WTC11 (cell line): Measurements from ENCODE around the gene TMUB1. TPM values are rescaled to one million over a fixed set of nuclear protein-coding genes. Genes with fewer than 3 reads are reported as not detected.
"Not testable (repeated sequence)": the region's sequence is repeated elsewhere in the genome, so short reads cannot be mapped to it uniquely, and the experiment has no call there.

ENCODE experiments used
- ATAC-seq: fragments of 200-7000 bp; cut with Tn5 transposase; 2 replicates; pipeline ENCODE4 v1.10.0; 2021; ENCODE audit warnings: mild to moderate bottlenecking, moderate library complexity
- CTCF ChIA-PET: fragments of 300-600 bp; sonication (Branson Sonifier 250); formaldehyde crosslinking; loops from one replicate; lab custom pipeline; 2021; ENCODE audit warnings: antibody characterized with exemption; lab: Charles Lee
- POLR2A ChIA-PET: fragments of 350-600 bp; sonication (Branson Sonifier 250); formaldehyde crosslinking; loops from one replicate; lab custom pipeline; 2021; ENCODE audit warnings: antibody characterized with exemption; lab: Charles Lee
- DNase-seq: peaks from one replicate; pipeline ENCODE4 v3.0.0; 2021; ENCODE audit warnings: low spot score
- H3K27ac Mint-ChIP-seq: 2 replicates; pipeline ENCODE4 v1.8.0; 2021; ENCODE audit warnings: mixed read lengths
- H3K27me3 Mint-ChIP-seq: 2 replicates; pipeline ENCODE4 v1.8.0; 2021; ENCODE audit warnings: low read depth, mild to moderate bottlenecking, moderate library complexity, mixed read lengths
- H3K36me3 Mint-ChIP-seq: 2 replicates; pipeline ENCODE4 v1.8.0; 2021; ENCODE audit warnings: mixed read lengths
- H3K4me1 Mint-ChIP-seq: 2 replicates; pipeline ENCODE4 v1.8.0; 2022; ENCODE audit warnings: mixed read lengths
- H3K4me3 Mint-ChIP-seq: 2 replicates; pipeline ENCODE4 v1.8.0; 2021; ENCODE audit warnings: mild to moderate bottlenecking, moderate library complexity, mixed read lengths
- H3K9me3 Mint-ChIP-seq: 2 replicates; pipeline ENCODE4 v1.8.0; 2021; ENCODE audit warnings: mixed read lengths
- ATF1 ChIP-seq: sonication (generic); formaldehyde crosslinking; IDR thresholded peaks from 2 replicates; pipeline ENCODE4 v1.8.1; 2023; ENCODE audit warnings: mild to moderate bottlenecking, moderate library complexity, missing genetic modification reagents
- CTCF ChIP-seq: fragments of 200-600 bp; IDR thresholded peaks from 2 replicates; pipeline ENCODE4 v1.8.0; 2022; ENCODE audit warnings: antibody characterized with exemption
- ESRRA ChIP-seq: sonication (generic); formaldehyde crosslinking; IDR thresholded peaks from 2 replicates; pipeline ENCODE4 v1.8.1; 2022; ENCODE audit warnings: mild to moderate bottlenecking, missing genetic modification reagents, borderline replicate concordance
- GRHL2 ChIP-seq: fragments of 250-450 bp; sonication (Bioruptor Pico); IDR thresholded peaks from 2 replicates; pipeline ENCODE4 v1.8.0; 2022; ENCODE audit warnings: mild to moderate bottlenecking, moderate library complexity; ENCODE audit not compliant: insufficient replicate concordance, severe bottlenecking
- HMGXB4 ChIP-seq: sonication (generic); formaldehyde crosslinking; IDR thresholded peaks from 2 replicates; pipeline ENCODE4 v1.8.1; 2023; ENCODE audit warnings: mild to moderate bottlenecking, moderate library complexity, missing genetic modification reagents
- IRF2 ChIP-seq: sonication (generic); formaldehyde crosslinking; IDR thresholded peaks from 2 replicates; pipeline ENCODE4 v1.8.0; 2022; ENCODE audit warnings: low read depth, missing genetic modification reagents, borderline replicate concordance
- MYBL2 ChIP-seq: sonication (generic); formaldehyde crosslinking; IDR thresholded peaks from 2 replicates; pipeline ENCODE4 v1.8.1; 2023; ENCODE audit warnings: mild to moderate bottlenecking, moderate library complexity, missing genetic modification reagents
- NFE2L1 ChIP-seq: sonication (generic); formaldehyde crosslinking; IDR thresholded peaks from 2 replicates; pipeline ENCODE4 v1.8.1; 2023; ENCODE audit warnings: missing genetic modification reagents
- PRRX2 ChIP-seq: fragments of 250-450 bp; sonication (Bioruptor Pico); IDR thresholded peaks from 2 replicates; pipeline ENCODE4 v1.8.0; 2021; ENCODE audit warnings: mild to moderate bottlenecking
- SP1 ChIP-seq: sonication (generic); formaldehyde crosslinking; conservative IDR thresholded peaks from 2 replicates; pipeline ENCODE4 v1.8.1; 2022; ENCODE audit warnings: missing genetic modification reagents
- TCF7 ChIP-seq: sonication (generic); formaldehyde crosslinking; IDR thresholded peaks from 2 replicates; pipeline ENCODE4 v1.8.0; 2022; ENCODE audit warnings: mild to moderate bottlenecking, low read depth, missing genetic modification reagents, moderate library complexity
- USF1 ChIP-seq: sonication (generic); formaldehyde crosslinking; IDR thresholded peaks from 2 replicates; pipeline ENCODE4 v1.8.0; 2022; ENCODE audit warnings: mild to moderate bottlenecking, missing genetic modification reagents
- ZNF121 ChIP-seq: sonication (generic); formaldehyde crosslinking; IDR thresholded peaks from 2 replicates; pipeline ENCODE4 v1.8.0; 2023; ENCODE audit warnings: missing genetic modification reagents
- ZNF317 ChIP-seq: sonication (generic); formaldehyde crosslinking; IDR thresholded peaks from 2 replicates; pipeline ENCODE4 v1.8.1; 2023; ENCODE audit warnings: low read depth, mild to moderate bottlenecking, moderate library complexity, missing genetic modification reagents, borderline replicate concordance
- ZNF416 ChIP-seq: fragments of 250-450 bp; sonication (Bioruptor Pico); IDR thresholded peaks from 2 replicates; pipeline ENCODE4 v1.9.0; 2021; ENCODE audit warnings: mild to moderate bottlenecking, inconsistent platforms
- ZNF512 ChIP-seq: sonication (generic); formaldehyde crosslinking; IDR thresholded peaks from 2 replicates; pipeline ENCODE4 v1.8.1; 2022; ENCODE audit warnings: missing genetic modification reagents, borderline replicate concordance
- total RNA-seq: library from RNA; stranded (reverse); gene quantifications from 3 replicates; pipeline ENCODE4 v1.2.3, GENCODE V29; 2021
- TF ChIP-seq, protein P1 (sequence below): sonication (generic); formaldehyde crosslinking; IDR thresholded peaks from 2 replicates; pipeline ENCODE4 v1.8.0; 2022; ENCODE audit warnings: mild to moderate bottlenecking, missing genetic modification reagents

The TMUB1 gene
- total RNA-seq, 1 experiment from 2014 or later = 72.8 TPM

GRCh38 chr7:151043959-151044358 is 39.3 kb downstream of the TMUB1 start:
- POLR2A ChIA-PET = no interaction called here
- Mint-ChIP-seq H3K4me3 (no peak overlapping the region), H3K36me3 (no peaks in the 10 kb centered on the region), H3K27me3 (peaks cover 2% of the 10 kb centered on the region; the same call in 1 of the 2 replicates), H3K4me1 (no peaks in the 10 kb centered on the region), H3K27ac (no peak overlapping the region), H3K9me3 (no peaks in the 10 kb centered on the region)
- ATAC-seq (no peak), DNase-seq (no peak)
- CTCF ChIA-PET = no interaction called here
- TF ChIP-seq HMGXB4 = no peak
- no peak for TF ChIP-seq TCF7
- TF ChIP-seq ATF1 (CRISPR knock-in tag) = no peak
- no peak for TF ChIP-seq ZNF512 (CRISPR knock-in tag)
- no peak for TF ChIP-seq PRRX2 (CRISPR knock-in tag)
- no peak for TF ChIP-seq CTCF
- TF ChIP-seq SP1 = no peak
- TF ChIP-seq, protein P1, sequence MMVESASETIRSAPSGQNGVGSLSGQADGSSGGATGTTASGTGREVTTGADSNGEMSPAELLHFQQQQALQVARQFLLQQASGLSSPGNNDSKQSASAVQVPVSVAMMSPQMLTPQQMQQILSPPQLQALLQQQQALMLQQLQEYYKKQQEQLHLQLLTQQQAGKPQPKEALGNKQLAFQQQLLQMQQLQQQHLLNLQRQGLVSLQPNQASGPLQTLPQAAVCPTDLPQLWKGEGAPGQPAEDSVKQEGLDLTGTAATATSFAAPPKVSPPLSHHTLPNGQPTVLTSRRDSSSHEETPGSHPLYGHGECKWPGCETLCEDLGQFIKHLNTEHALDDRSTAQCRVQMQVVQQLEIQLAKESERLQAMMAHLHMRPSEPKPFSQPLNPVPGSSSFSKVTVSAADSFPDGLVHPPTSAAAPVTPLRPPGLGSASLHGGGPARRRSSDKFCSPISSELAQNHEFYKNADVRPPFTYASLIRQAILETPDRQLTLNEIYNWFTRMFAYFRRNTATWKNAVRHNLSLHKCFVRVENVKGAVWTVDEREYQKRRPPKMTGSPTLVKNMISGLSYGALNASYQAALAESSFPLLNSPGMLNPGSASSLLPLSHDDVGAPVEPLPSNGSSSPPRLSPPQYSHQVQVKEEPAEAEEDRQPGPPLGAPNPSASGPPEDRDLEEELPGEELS (CRISPR knock-in tag) = no peak
- TF ChIP-seq GRHL2 = no peak
- TF ChIP-seq ESRRA = no peak
- no peak for TF ChIP-seq ZNF317 (CRISPR knock-in tag)
- no peak for TF ChIP-seq ZNF121 (CRISPR knock-in tag)
- TF ChIP-seq USF1 (CRISPR knock-in tag) = no peak
- TF ChIP-seq ZNF416 = no peak
- TF ChIP-seq IRF2 (CRISPR knock-in tag) = no peak
- no peak for TF ChIP-seq NFE2L1
- no peak for TF ChIP-seq MYBL2

- CTCF ChIA-PET, H3K9me3 Mint-ChIP-seq, H3K4me3 Mint-ChIP-seq, H3K27ac Mint-ChIP-seq, ATAC-seq, H3K4me1 Mint-ChIP-seq, POLR2A ChIA-PET, H3K27me3 Mint-ChIP-seq, DNase-seq, H3K36me3 Mint-ChIP-seq: not testable (repeated sequence)
These were observed 39.8 kb downstream of the TMUB1 start for GRCh38 chr7:151043449-151043848.
